ENCODE measurements around the gene UBAP2.

Gene UBAP2

DNA sequence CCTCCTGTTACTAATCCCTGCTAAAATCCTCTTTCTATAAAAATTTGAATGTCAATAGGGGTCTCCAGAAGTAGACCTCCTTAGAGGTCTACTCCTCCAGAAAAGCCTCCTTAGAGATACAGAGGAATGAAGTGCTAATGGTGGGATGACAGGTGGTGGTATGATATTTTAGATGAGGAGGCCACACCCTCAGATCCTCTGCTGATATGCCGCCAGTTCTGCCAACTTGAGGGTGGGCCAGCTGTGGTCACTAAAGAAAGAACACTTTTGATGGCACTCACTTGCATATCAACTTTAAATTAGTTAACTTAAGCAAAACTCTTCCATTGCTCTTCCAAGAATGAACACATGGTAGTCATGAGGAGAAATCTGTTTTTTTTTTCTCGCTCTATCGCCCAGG is 16.9 kb upstream of the UBAP2 start:
- TF ChIP-seq, protein P1, sequence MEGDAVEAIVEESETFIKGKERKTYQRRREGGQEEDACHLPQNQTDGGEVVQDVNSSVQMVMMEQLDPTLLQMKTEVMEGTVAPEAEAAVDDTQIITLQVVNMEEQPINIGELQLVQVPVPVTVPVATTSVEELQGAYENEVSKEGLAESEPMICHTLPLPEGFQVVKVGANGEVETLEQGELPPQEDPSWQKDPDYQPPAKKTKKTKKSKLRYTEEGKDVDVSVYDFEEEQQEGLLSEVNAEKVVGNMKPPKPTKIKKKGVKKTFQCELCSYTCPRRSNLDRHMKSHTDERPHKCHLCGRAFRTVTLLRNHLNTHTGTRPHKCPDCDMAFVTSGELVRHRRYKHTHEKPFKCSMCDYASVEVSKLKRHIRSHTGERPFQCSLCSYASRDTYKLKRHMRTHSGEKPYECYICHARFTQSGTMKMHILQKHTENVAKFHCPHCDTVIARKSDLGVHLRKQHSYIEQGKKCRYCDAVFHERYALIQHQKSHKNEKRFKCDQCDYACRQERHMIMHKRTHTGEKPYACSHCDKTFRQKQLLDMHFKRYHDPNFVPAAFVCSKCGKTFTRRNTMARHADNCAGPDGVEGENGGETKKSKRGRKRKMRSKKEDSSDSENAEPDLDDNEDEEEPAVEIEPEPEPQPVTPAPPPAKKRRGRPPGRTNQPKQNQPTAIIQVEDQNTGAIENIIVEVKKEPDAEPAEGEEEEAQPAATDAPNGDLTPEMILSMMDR (IDR thresholded peaks at IDR 0.05; ENCODE audit: low read depth, low read length): no peak
- H3K4me3 ChIP-seq (ENCODE audit: low read depth, low read length): no peak overlapping the region
- no peaks in the 10 kb centered on the region for H3K27me3 ChIP-seq (ENCODE audit: insufficient read depth, low read depth, severe bottlenecking)
- H3K36me3 ChIP-seq: no peaks in the 10 kb centered on the region
- no peak for DNase-seq
- H3K9me3 ChIP-seq (ENCODE audit: severe bottlenecking): no peaks in the 10 kb centered on the region
- H3K27ac ChIP-seq: no peak overlapping the region

- TF ChIP-seq, protein P1 (IDR thresholded peaks at IDR 0.05; ENCODE audit: low read depth, low read length): no peak
- Histone ChIP-seq H3K27ac (no peak overlapping the region), H3K27me3 (ENCODE audit: insufficient read depth, low read depth, severe bottlenecking) (no peaks in the 10 kb centered on the region), H3K4me3 (ENCODE audit: low read depth, low read length) (no peak overlapping the region), H3K9me3 (ENCODE audit: severe bottlenecking) (no peaks in the 10 kb centered on the region), H3K36me3 (no peaks in the 10 kb centered on the region)
- no peak for DNase-seq
These were observed 11.3 kb upstream of the UBAP2 start for GRCh38 chr9:34059954-34060353.

DNA sequence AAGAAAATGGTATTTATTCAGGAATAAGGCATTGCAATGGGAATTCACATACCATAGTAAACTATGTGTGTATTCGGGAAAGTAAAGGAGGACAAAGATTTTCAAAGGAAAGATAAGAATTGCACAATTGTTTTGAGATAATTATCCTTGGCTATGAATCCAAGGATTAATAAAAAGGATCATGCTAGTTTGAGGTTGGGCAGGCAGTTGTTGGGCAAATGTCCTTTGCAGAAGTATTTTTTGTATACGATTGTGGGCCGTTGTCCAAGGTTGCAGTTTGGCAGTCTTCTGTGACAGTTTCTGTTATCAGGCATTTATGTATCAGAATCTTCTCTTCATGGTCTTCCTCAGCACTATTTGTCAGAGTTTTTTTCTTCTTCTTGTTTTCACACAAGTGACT is 10.6 kb upstream of the UBAP2 start:
- H3K36me3 ChIP-seq: no peaks in the 10 kb centered on the region
- TF ChIP-seq, protein P1 (IDR thresholded peaks at IDR 0.05; ENCODE audit: low read depth, low read length): no peak
- DNase-seq: no peak
- H3K4me3 ChIP-seq (ENCODE audit: low read depth, low read length): no peak overlapping the region
- no peaks in the 10 kb centered on the region for H3K27me3 ChIP-seq (ENCODE audit: insufficient read depth, low read depth, severe bottlenecking)
- no peak overlapping the region for H3K27ac ChIP-seq
- H3K9me3 ChIP-seq (ENCODE audit: severe bottlenecking): no peaks in the 10 kb centered on the region

DNA sequence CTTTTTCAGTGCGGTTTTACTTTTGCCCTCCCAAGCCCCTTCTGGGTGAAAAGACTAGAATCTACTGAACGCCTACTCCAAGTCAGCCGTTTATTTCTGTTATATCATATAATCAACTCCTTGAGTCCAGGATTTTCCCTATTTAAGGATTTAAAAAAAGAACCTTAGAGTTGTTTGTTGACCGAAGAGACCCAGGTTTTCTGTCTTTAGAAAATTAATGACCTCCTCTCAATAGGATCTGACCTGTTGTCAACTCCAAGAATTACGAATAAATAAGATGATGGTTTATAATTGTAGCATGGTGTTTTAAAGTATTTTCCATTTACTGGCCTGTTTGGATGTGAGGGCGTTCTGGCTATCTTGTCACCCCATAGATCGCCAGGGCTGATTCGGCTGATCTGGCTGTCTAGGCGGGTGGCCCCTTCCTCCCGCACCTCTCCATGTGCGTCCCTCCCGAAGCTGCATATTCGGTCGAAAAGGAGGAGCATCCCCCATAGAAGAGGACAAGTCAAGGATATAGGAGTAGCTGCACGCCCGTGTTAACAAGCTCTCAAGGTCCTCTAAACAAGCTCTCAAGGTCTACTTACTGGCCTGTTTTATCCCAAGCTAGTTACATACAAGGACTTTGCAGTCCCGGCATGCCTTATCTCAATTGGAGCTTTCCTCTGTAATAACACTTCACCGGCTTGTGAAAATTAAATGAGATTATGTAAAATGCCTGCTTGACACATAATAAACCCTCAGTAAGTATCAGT is 1.1 kb upstream of the UBAP2 start:
- H3K36me3 ChIP-seq: peaks cover 8% of the 10 kb centered on the region; the same call in 1 of the 2 replicates
- peaks cover 3% of the 10 kb centered on the region for H3K9me3 ChIP-seq (ENCODE audit: severe bottlenecking)
- peak overlapping the region; percentile 99 for H3K27ac ChIP-seq
- TF ChIP-seq, protein P1 (IDR thresholded peaks at IDR 0.05; ENCODE audit: low read depth, low read length): no peak
- no peaks in the 10 kb centered on the region for H3K27me3 ChIP-seq (ENCODE audit: insufficient read depth, low read depth, severe bottlenecking)
- H3K4me3 ChIP-seq (ENCODE audit: low read depth, low read length): peak overlapping the region; percentile 82
- DNase-seq: no peak

GRCh38 chr9:34047864-34048726 is 592 bp downstream of the UBAP2 start:
- Histone ChIP-seq H3K27ac (peak overlapping the region; percentile 99), H3K27me3 (ENCODE audit: insufficient read depth, low read depth, severe bottlenecking) (no peaks in the 10 kb centered on the region), H3K4me3 (ENCODE audit: low read depth, low read length) (peak overlapping the region; percentile 82), H3K36me3 (peaks cover 16% of the 10 kb centered on the region), H3K9me3 (ENCODE audit: severe bottlenecking) (peaks cover 3% of the 10 kb centered on the region)
- TF ChIP-seq, protein P1 (IDR thresholded peaks at IDR 0.05; ENCODE audit: low read depth, low read length): no peak
- DNase-seq: peak; percentile 55
